ENCODE data around the gene CYB5R4. TPM values are rescaled to one million over a fixed set of nuclear protein-coding genes. Genes with fewer than 3 reads are reported as not detected.

The CYB5R4 gene
- total RNA-seq, 8 experiments from 2014 or later: 2.3 to 15.2 (median 6.3) TPM

GRCh38 chr6:84013931-84014330 lies 154.4 kb downstream of the CYB5R4 start:
- 29 to 100% (median 77%) methylated on average over 1 to 3 of the region's 3 CpGs; no CpG with 5 or more reads in 1 of the 10 experiments for WGBS, 10 experiments
- Histone ChIP-seq H3K4me1 (replicated peaks in 1 of 2) (peaks cover 0 to 4% of the 10 kb centered on the region in 2 donors), H3K27ac (no peak overlapping the region), H3K4me3 (no peak overlapping the region)
- ATAC-seq (replicated peaks in 6 of 8): peak in 1 of 8 experiments; percentile 8
- in situ Hi-C loops (cut with MboI; ENCODE audit: low pct_unique_long_range_greater_than_20kb in 2 of 9, low sequenced_read_pairs in 9 of 9, unreplicated experiment in 9 of 9): no loop called here

DNA sequence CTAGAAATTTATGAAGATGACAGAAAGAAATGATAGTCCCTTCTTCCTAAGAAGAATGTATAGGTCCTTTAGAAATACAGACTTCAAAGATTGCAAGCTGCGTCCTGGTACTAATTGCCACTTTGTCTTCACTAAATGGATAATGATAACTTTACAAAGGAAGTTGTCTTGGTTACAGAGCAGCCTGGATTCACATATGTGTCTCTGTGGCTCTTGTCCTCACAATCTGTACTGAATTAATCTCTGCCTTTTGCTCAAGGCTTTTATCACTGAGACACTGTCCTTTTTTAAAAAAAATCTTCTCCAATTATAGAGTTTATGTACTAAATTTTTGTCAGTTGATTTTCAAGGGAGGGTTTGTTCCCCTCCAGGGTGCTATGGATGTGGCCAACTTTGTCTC lies 156.5 kb downstream of the CYB5R4 start:
- WGBS, 10 experiments: 20 to 80% (median 44%) methylated on average over 1 of the region's 1 CpG; no CpG with 5 or more reads in 3 of the 10 experiments
- Histone ChIP-seq H3K4me3 (no peak overlapping the region), H3K4me1 (replicated peaks in 1 of 2) (peaks cover 0 to 4% of the 10 kb centered on the region in 2 donors), H3K27ac (no peak overlapping the region)
- ATAC-seq (replicated peaks in 6 of 8): peak in 1 of 8 experiments; percentile 57
- in situ Hi-C loops (cut with MboI; ENCODE audit: low pct_unique_long_range_greater_than_20kb in 2 of 9, low sequenced_read_pairs in 9 of 9, unreplicated experiment in 9 of 9): no loop called here

Other genes starting within 250 kb of the CYB5R4 start
- gene SNAP91, start 150.6 kb upstream of the CYB5R4 start, total RNA-seq: 10 to 100 TPM in 5 of 8 experiments, 1 to 10 TPM in 1, under 1 TPM in 1, not detected in 1; 0.52 to 52.8 (median 39.3) TPM
- gene RIPPLY2, start 6.3 kb upstream of the CYB5R4 start, total RNA-seq: 10 to 100 TPM in 3 of 8 experiments, 1 to 10 TPM in 4, not detected in 1; 1.9 to 21.9 (median 8.1) TPM
- 10 to 100 TPM in 1 of 8 experiments, 1 to 10 TPM in 4, under 1 TPM in 2, not detected in 1; 0.63 to 10.8 (median 1.8) TPM for gene MRAP2, start 174.1 kb downstream of the CYB5R4 start, total RNA-seq